Muscle of arm (tissue), 12 donors: Measurements from ENCODE around the gene PPFIA1. TPM values are rescaled to one million over a fixed set of nuclear protein-coding genes. Genes with fewer than 3 reads are reported as not detected.

Experiments
- DNase-seq: peaks from one replicate; pipeline ENCODE4 v3.0.0-alpha.2; 2013
- polyA plus RNA-seq, 12 donors: library from polyadenylated mRNA; unstranded; fragments of 120-200 nt; gene quantifications; one replicate each; pipeline ENCODE4 v1.2.1, GENCODE V29; 2013; ENCODE audit not compliant: insufficient read length in 12 of 12

The PPFIA1 gene
- polyA plus RNA-seq, 12 donors, result 28.1 to 46.4 (median 32.6) TPM; not detected in 1

GRCh38 chr11:70353900-70354568 is 83.5 kb downstream of the PPFIA1 start:
- DNase-seq, result no peak

GRCh38 chr11:70354629-70355028 is 84.1 kb downstream of the PPFIA1 start:
- DNase-seq, result no peak

DNA sequence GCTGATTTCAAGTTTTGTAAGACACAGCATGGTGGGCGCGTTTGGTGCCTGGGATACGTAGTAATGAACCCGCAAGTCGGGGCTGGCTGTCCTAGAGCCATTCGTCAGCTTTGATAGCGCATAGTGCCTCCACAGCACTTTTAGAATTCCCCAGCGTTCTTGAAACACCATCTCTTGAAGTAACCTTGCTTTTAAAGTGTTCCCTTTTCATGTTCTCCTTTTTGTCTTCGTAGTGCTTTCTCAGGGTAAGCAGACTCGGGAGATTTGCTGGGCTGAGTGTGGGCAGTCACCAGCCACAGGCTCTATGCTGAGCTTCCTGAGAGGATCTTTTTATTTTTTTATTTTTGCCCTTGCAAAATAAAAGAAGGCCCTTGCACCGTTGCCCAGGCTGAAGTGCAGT is 88.3 kb downstream of the PPFIA1 start:
- no peak for DNase-seq

- DNase-seq, result no peak
These were observed 89.1 kb downstream of the PPFIA1 start for GRCh38 chr11:70359451-70360205.

DNA sequence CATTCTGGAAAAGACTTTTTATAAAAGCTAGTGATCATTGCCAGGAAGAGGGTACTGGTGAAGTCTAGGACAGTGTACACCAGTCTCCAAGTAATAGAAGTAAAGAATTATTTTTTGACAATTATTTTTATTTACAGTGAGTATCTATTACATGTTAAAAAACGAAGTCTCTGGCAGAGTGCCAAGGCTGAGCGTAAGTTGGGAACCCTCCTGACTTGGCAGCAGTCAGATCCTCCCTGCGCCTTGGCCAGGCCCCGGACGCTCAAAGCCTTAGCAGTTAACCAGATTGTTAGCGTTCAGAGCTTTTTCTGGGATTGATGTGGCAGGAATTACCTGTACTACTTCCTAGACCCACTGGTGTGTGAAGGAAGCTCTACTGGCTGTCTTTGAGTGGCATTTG is 89.7 kb downstream of the PPFIA1 start:
- no peak for DNase-seq

DNA sequence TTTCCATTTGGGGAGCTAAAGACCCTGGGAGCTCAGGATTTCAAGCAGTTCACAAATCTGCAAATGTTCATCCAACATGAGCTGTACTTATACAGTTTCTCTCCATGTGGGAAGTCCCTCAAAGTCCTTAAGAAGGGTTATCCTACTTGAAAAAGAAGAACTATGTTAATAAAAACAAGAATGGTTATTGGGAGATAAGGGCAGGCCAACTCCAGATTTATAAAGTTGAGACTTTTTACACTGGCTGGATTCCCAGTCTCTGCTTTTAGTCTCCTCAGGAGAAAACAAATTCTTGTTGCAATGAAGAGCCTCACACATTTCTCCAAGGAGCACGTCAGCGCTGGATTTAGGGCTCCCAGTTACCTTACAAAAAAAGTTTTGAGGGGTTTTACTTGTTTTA is 93.7 kb downstream of the PPFIA1 start:
- peak; percentile 27 for DNase-seq

DNA sequence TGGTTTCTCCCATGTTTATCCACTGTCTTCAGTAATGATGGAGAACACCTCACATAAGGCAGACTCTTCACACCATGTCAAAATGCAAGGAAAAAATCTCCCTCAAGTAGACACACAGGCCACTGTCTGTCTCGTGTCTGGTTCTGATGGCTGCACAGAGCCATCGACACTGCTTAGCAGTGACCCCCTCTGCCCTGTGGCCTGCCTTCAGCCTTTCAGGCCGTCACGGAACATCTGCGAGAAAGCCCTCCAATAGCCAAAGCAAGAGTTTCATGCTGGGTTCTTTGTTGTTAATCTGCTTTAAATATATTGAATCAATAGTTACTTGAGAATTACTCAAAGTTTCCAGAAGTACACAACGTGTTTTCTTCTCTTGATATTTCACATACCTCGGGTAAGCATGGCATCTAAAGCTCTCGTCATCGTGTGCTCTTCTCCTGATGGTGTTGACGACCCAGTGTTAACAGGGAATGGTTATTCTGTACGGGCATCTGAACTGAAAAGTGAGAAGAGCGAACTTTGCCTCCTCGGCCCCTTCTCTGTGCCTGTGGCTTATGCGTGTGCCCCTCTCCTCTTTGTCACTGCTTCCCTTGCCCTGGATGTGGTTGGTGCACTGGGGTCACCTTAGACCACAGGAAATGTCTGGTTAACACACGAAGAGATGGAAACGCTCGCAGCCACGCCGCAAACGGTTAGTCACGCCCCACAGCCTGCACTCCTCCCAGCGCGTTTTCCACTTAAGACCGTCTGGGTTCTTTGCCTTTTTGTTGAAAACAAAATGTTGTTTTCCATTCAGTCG is 94.5 kb downstream of the PPFIA1 start:
- no peak for DNase-seq

- DNase-seq, result no peak
These were observed 95.0 kb downstream of the PPFIA1 start for GRCh38 chr11:70365544-70365927.

GRCh38 chr11:70367071-70367470 is 96.6 kb downstream of the PPFIA1 start:
- DNase-seq, result no peak

GRCh38 chr11:70368961-70369360 is 98.5 kb downstream of the PPFIA1 start:
- no peak for DNase-seq

GRCh38 chr11:70371241-70371640 is 100.8 kb downstream of the PPFIA1 start:
- DNase-seq, result no peak

- DNase-seq, result no peak
These were observed 101.6 kb downstream of the PPFIA1 start for GRCh38 chr11:70372076-70372475.

DNA sequence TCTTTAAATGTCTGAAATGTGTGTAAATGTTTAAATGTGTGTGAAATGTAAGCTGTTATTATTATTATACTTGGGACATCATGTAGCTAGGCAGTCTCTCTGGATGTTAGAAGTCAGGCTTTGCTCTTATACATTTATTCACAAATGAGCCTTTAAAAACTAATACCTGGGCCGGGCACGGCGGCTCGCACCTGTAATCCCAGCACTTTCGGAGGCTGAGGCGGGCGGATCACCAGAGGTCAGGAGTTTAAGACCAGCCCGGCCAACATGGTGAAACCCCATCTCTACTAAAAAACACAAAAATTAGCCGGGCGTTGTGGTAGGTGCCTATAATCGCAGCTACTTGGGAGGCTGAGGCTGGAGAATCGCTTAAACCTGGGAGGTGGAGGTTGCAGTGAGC is 106.1 kb downstream of the PPFIA1 start:
- DNase-seq, result no peak

DNA sequence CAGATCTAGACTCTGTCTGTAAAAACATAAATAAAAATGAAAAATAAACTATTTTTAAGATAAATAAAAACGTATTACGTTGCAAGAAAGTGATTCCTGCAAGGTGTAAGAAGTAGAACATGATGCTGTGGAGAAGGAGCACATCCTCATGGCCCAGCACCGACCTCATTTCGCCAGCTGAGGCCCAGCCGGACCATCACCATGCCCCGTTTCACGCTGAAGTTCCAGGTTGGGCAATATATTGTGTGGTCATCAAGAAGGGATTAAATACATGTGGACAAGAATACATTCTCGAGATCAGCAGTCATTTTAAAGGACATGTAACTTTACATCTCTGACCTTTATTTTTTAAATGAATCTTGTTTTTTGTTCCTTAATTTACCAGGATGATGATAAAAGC is 107.2 kb downstream of the PPFIA1 start:
- no peak for DNase-seq

DNA sequence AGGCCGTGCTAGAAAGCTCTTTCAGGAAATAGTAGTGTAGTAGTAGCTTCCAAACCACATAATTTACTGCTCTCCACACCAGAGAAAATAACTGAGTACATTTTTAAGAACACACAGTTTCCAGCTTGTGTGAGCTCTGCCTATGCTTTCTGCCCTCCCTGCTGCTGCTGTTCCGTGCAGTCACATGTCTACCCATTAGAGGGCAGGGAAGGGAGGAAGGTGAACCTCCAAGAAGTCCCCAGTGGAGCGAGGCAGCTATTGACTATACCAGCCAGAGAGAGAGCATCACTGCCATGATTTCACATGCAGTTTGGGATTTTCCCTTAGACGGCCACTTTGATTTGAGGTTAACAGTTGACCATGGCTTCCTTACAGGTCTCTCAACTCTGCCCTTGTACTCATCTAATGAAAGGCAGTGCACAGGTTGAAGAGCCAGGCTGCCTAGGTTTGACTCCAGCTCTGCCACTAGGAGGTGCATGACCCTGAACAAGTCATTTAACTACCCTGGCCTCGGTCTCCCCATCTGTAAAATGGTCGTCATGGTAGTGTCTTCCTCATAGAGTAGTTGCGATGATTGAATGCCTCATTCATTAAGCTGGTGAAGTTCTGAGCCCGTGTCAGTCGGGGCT is 108.1 kb downstream of the PPFIA1 start:
- no peak for DNase-seq

GRCh38 chr11:70381350-70381749 is 110.9 kb downstream of the PPFIA1 start:
- DNase-seq, result no peak

- DNase-seq, result peak; percentile 38
These were observed 111.7 kb downstream of the PPFIA1 start for GRCh38 chr11:70381872-70382861.

- no peak for DNase-seq
These were observed 113.4 kb downstream of the PPFIA1 start for GRCh38 chr11:70383664-70384565.

DNA sequence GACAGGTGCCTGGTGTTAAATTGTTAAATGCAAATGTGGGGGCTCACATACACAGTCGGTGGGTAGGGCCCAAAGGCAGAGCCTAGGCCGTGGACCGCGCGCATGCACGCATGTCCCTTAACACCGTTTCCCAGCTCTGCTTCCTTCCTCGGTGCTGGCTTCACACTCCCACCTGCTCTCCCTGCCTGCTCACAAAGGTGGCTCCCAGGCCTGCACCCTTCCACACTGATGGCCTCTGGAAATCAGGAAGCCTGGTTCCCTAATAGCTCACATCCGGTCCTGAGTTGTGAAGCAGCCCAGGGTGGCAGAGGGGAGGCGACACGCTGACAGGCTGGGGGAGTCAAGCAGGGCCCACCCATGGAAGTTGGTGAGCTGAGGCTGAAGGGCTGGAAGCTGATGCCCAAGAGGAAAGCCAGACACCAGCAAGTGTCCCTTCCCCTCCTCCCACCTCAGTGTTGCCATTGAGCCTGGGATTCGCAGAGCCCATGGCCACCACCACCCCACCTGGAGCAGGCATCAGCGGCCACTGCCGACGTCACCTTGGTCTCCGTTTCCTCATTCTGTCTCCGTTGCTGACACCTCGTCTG is 114.2 kb downstream of the PPFIA1 start:
- DNase-seq, result no peak
